Measurements from ENCODE around the gene PRMT7.

- TF ChIP-seq CTCF (conservative IDR thresholded peaks at IDR 0.05; ENCODE audit: low read length) (no peak), EZH2phosphoT487 (IDR thresholded peaks at IDR 0.05; ENCODE audit: borderline replicate concordance) (no peak)
These were observed 76.5 kb downstream of the PRMT7 start for GRCh38 chr16:68387301-68387700.
